GM23338 (cell line): ENCODE data around the gene SORD.
"Not testable (repeated sequence)": the region's sequence is repeated elsewhere in the genome, so short reads cannot be mapped to it uniquely, and the experiment has no call there.

Experiments
- CREB1 ChIP-seq: fragments of 250-450 bp; sonication (Bioruptor Pico); IDR thresholded peaks from 2 replicates; pipeline ENCODE4 v1.5.0; 2020; ENCODE audit warnings: low read depth, mild to moderate bottlenecking, moderate library complexity
- CTCF ChIP-seq, 2 experiments: fragments of 200-600 bp in 1 of 2; sonication (generic) in 1 of 2; conservative IDR thresholded peaks; 2 replicates each; pipeline versions ENCODE4 v1.5.1 to v1.6.1; 2016 to 2017; ENCODE audit warnings: antibody characterized with exemption in 2 of 2, low read depth in 2 of 2, mild to moderate bottlenecking in 2 of 2, moderate library complexity in 1 of 2
- EZH2 ChIP-seq: fragments of 200-600 bp; sonication (generic); IDR thresholded peaks from one replicate; pipeline ENCODE4 v1.8.0; 2017; ENCODE audit warnings: antibody characterized with exemption, mild to moderate bottlenecking, low read depth; ENCODE audit not compliant: unreplicated experiment
- EZH2phosphoT487 ChIP-seq: fragments of 200-600 bp; sonication (generic); IDR thresholded peaks from one replicate; pipeline ENCODE4 v1.8.1; 2018; ENCODE audit warnings: antibody characterized with exemption; ENCODE audit not compliant: unreplicated experiment
- JUNB ChIP-seq: IDR thresholded peaks from one replicate; pipeline ENCODE4 v1.6.1; 2016; ENCODE audit warnings: antibody characterized with exemption; ENCODE audit not compliant: unreplicated experiment
- NANOG ChIP-seq: IDR thresholded peaks from 2 replicates; pipeline ENCODE4 v1.6.1; 2016; ENCODE audit warnings: antibody characterized with exemption, borderline replicate concordance
- POLR2AphosphoS5 ChIP-seq: IDR thresholded peaks from 2 replicates; pipeline ENCODE4 v1.6.1; 2016; ENCODE audit warnings: antibody characterized with exemption, low read depth
- REST ChIP-seq: IDR thresholded peaks from one replicate; pipeline ENCODE4 v1.6.1; 2018; ENCODE audit warnings: antibody characterized with exemption; ENCODE audit not compliant: unreplicated experiment
- STAT1 ChIP-seq: IDR thresholded peaks from one replicate; pipeline ENCODE4 v1.6.1; 2016; ENCODE audit warnings: antibody characterized with exemption; ENCODE audit not compliant: unreplicated experiment
- ZNF114 ChIP-seq: fragments of 250-450 bp; sonication (Bioruptor Pico); IDR thresholded peaks from 2 replicates; pipeline ENCODE4 v1.5.0; 2020; ENCODE audit warnings: mild to moderate bottlenecking, moderate library complexity
- ZNF462 ChIP-seq: fragments of 250-450 bp; sonication (Bioruptor Pico); IDR thresholded peaks from 2 replicates; pipeline ENCODE4 v1.5.0; 2020; ENCODE audit warnings: mild to moderate bottlenecking, moderate library complexity
- TF ChIP-seq, protein P1 (sequence below): IDR thresholded peaks from 2 replicates; pipeline ENCODE4 v1.6.1; 2016; ENCODE audit warnings: antibody characterized with exemption

DNA sequence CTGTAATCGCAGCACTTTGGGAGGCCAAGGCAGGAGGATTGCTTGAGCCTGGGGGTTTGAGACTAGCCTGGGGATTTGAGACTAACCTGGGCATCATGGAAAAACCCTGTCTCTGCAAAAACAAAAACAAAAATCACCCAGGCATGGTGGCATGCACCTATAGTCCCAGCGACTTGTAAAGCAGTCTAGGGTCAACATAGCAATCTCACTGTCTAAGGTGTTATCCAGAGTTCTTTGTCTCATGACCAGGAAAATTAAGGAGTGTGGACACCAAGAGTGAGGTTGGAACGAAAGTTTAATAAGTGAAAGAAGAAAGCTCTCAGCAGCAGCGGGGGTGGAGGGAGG, 25.4 kb downstream of the SORD start:
- TF ChIP-seq CTCF (conservative IDR thresholded peaks at IDR 0.05; ENCODE audit: low read depth in 2 of 2); EZH2; POLR2AphosphoS5; EZH2phosphoT487; NANOG; REST; STAT1; CREB1; JUNB; ZNF114; ZNF462 (CRISPR knock-in tag): not testable (repeated sequence)
- TF ChIP-seq, protein P1, sequence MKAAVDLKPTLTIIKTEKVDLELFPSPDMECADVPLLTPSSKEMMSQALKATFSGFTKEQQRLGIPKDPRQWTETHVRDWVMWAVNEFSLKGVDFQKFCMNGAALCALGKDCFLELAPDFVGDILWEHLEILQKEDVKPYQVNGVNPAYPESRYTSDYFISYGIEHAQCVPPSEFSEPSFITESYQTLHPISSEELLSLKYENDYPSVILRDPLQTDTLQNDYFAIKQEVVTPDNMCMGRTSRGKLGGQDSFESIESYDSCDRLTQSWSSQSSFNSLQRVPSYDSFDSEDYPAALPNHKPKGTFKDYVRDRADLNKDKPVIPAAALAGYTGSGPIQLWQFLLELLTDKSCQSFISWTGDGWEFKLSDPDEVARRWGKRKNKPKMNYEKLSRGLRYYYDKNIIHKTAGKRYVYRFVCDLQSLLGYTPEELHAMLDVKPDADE: not testable (repeated sequence)
